OCI-LY1 (cell line): ENCODE measurements around the gene VEGFA.
A peak's percentile ranks its signal among the peaks of the same experiment; 100 is the strongest.

ENCODE experiments used
- H2AFZ ChIP-seq: fragments of 200-600 bp; sonication (generic), shearing (Covaris generic); 2 replicates; pipeline ENCODE4 v1.6.0; 2014; ENCODE audit warnings: antibody characterized with exemption, mild to moderate bottlenecking, low read length
- H3F3A ChIP-seq: fragments of 200-600 bp; sonication (generic), shearing (Covaris generic); 2 replicates; pipeline ENCODE4 v1.6.0; 2014; ENCODE audit warnings: mild to moderate bottlenecking, antibody characterized with exemption, low read length, moderate library complexity; ENCODE audit not compliant: insufficient read depth
- H3K27ac ChIP-seq: fragments of 200-600 bp; sonication (generic); 2 replicates; pipeline ENCODE4 v1.5.1; 2014; ENCODE audit warnings: low read length, mixed run types, mild to moderate bottlenecking, low read depth; ENCODE audit not compliant: poor library complexity, severe bottlenecking
- H3K27me3 ChIP-seq: fragments of 200-600 bp; sonication (generic); 2 replicates; pipeline ENCODE4 v1.6.0; 2014; ENCODE audit warnings: antibody characterized with exemption, mild to moderate bottlenecking, low read length, moderate library complexity; ENCODE audit not compliant: insufficient read depth
- H3K36me3 ChIP-seq: fragments of 200-600 bp; sonication (generic); 2 replicates; pipeline ENCODE4 v1.6.1; 2014; ENCODE audit warnings: mild to moderate bottlenecking, antibody characterized with exemption, low read length, moderate library complexity, mixed read lengths; ENCODE audit not compliant: insufficient read depth
- H3K4me1 ChIP-seq: fragments of 200-600 bp; sonication (generic); 2 replicates; pipeline ENCODE4 v1.5.1; 2014; ENCODE audit warnings: mild to moderate bottlenecking, low read length, moderate library complexity; ENCODE audit not compliant: insufficient read depth, severe bottlenecking
- H3K4me2 ChIP-seq: fragments of 200-600 bp; sonication (generic), shearing (Covaris generic); 2 replicates; pipeline ENCODE4 v1.6.1; 2014; ENCODE audit warnings: low read length
- H3K4me3 ChIP-seq: fragments of 200-600 bp; sonication (generic); 2 replicates; pipeline ENCODE4 v1.5.1; 2014; ENCODE audit warnings: low read length, low read depth, mild to moderate bottlenecking, mixed read lengths; ENCODE audit not compliant: poor library complexity, severe bottlenecking
- H3K79me2 ChIP-seq: fragments of 200-600 bp; shearing (Covaris generic); 2 replicates; pipeline ENCODE4 v1.6.1; 2016; ENCODE audit warnings: mixed run types, low read length, mixed read lengths; ENCODE audit not compliant: insufficient read depth
- H3K9ac ChIP-seq: fragments of 200-600 bp; sonication (generic), shearing (Covaris generic); 2 replicates; pipeline ENCODE4 v1.6.1; 2014; ENCODE audit warnings: mild to moderate bottlenecking, low read length, mixed read lengths
- H3K9me2 ChIP-seq: fragments of 200-600 bp; sonication (generic), shearing (Covaris generic); 2 replicates; pipeline ENCODE4 v1.6.1; 2014; ENCODE audit warnings: low read depth, mild to moderate bottlenecking, low read length, mixed read lengths
- H3K9me3 ChIP-seq: fragments of 200-600 bp; shearing (Covaris generic); 2 replicates; pipeline ENCODE4 v1.6.1; 2014; ENCODE audit warnings: low read length, mixed read lengths
- H4K20me1 ChIP-seq: fragments of 200-600 bp; sonication (generic), shearing (Covaris generic); 2 replicates; pipeline ENCODE4 v1.6.0; 2016; ENCODE audit warnings: mild to moderate bottlenecking, low read length; ENCODE audit not compliant: insufficient read depth
- EZH2 ChIP-seq: fragments of 200-600 bp; sonication (generic), shearing (Covaris generic); IDR thresholded peaks from 2 replicates; pipeline ENCODE4 v1.8.0; 2017; ENCODE audit warnings: borderline replicate concordance, mixed run types, mild to moderate bottlenecking, antibody characterized with exemption, low read length, moderate library complexity, mixed read lengths
- TF ChIP-seq, protein P1 (sequence below): fragments of 200-600 bp; sonication (generic), shearing (Covaris generic); IDR thresholded peaks from 2 replicates; pipeline ENCODE4 v1.5.1; 2017; ENCODE audit warnings: mild to moderate bottlenecking, antibody characterized with exemption, low read length, moderate library complexity, mixed read lengths

Gene VEGFA

DNA sequence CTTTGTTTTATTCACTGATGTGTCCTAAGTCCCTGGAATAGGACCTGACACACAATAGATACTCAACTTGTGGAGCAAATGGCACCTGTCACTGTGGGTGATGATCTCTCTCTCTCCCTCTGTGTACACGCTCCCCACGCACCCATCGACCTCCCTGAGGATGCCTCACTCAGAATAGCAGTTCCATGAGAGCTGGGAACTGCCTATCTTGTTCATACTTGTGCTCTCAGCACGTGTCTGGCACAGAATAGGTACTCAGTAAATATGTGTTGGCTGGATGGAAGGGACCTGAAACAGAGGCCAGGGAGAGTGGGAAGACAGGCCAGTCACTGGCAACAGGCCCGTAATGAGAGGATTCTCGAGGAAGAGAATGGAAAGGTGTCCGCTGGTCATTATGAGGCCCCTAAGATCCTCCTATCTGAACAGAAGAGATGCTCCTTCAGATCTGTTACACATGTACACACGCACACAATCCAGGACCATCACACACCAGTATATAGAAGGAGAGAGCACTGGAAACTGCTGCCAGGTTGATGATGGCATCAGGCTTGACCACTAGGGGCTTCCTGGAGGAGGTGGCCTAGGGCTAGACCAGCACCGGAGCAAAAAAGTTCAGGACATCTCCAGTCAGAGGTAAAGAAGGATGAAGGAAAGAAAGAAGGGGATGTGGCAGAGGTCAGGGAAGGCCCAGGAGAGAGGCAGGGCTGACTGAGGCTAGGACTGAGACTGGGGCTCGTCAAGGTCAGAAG, 30.9 kb downstream of the VEGFA start:
- H2AFZ ChIP-seq, result no peak overlapping the region
- H3K27me3 ChIP-seq, result no peaks in the 10 kb centered on the region
- H4K20me1 ChIP-seq, result no peaks in the 10 kb centered on the region
- H3K79me2 ChIP-seq, result no peaks in the 10 kb centered on the region
- no peaks in the 10 kb centered on the region for H3K9me2 ChIP-seq
- H3F3A ChIP-seq, result no peaks in the 10 kb centered on the region
- H3K9ac ChIP-seq, result no peak overlapping the region
- no peak overlapping the region for H3K4me3 ChIP-seq
- TF ChIP-seq, protein P1, sequence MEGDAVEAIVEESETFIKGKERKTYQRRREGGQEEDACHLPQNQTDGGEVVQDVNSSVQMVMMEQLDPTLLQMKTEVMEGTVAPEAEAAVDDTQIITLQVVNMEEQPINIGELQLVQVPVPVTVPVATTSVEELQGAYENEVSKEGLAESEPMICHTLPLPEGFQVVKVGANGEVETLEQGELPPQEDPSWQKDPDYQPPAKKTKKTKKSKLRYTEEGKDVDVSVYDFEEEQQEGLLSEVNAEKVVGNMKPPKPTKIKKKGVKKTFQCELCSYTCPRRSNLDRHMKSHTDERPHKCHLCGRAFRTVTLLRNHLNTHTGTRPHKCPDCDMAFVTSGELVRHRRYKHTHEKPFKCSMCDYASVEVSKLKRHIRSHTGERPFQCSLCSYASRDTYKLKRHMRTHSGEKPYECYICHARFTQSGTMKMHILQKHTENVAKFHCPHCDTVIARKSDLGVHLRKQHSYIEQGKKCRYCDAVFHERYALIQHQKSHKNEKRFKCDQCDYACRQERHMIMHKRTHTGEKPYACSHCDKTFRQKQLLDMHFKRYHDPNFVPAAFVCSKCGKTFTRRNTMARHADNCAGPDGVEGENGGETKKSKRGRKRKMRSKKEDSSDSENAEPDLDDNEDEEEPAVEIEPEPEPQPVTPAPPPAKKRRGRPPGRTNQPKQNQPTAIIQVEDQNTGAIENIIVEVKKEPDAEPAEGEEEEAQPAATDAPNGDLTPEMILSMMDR, result peak; percentile 20; the same call in 1 of the 2 replicates
- no peak for TF ChIP-seq EZH2
- H3K27ac ChIP-seq, result no peak overlapping the region
- no peaks in the 10 kb centered on the region for H3K4me1 ChIP-seq
- no peaks in the 10 kb centered on the region for H3K36me3 ChIP-seq
- H3K4me2 ChIP-seq, result no peak overlapping the region
- H3K9me3 ChIP-seq, result no peaks in the 10 kb centered on the region

DNA sequence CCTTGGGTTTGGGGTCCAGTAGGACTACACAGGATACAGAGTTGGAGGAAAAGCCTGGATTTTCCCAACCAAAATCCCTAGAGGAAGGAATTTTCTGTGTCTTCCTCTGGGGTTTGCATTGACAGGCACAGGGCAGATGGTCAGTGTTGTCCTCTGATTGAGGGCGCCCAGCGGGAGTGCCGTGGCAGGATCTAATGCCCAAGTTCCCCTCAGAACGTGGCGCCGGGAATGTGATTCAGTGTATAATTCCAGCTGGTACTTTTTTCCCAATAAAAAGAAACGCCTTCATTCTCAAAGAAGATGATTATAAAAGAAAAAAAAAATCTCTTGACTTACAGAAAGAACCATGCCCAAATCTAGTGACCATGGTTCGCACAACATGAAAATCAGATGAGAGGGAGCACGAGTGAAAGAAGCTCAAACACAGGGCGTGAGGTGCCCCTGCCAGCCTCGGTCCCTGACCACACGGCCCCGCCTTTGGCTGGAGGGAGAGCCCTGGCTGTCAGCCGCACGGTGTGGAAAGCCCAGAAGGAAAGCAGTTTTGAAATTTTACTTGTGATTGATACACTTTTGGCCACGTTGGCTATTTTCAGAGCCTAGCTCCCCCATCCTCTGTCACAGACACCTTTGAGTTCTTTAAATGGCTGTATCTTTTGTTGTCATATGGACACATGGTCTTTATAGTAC, 31.6 kb downstream of the VEGFA start:
- Histone ChIP-seq H3K9ac (no peak overlapping the region), H3K27ac (no peak overlapping the region), H2AFZ (no peak overlapping the region), H3K4me3 (no peak overlapping the region), H3K4me2 (no peak overlapping the region), H3K9me3 (no peaks in the 10 kb centered on the region), H3K4me1 (no peaks in the 10 kb centered on the region), H3K9me2 (no peaks in the 10 kb centered on the region), H4K20me1 (no peaks in the 10 kb centered on the region), H3F3A (no peaks in the 10 kb centered on the region), H3K36me3 (no peaks in the 10 kb centered on the region), H3K27me3 (no peaks in the 10 kb centered on the region), H3K79me2 (no peaks in the 10 kb centered on the region)
- TF ChIP-seq EZH2, result no peak
- TF ChIP-seq, protein P1, result no peak

DNA sequence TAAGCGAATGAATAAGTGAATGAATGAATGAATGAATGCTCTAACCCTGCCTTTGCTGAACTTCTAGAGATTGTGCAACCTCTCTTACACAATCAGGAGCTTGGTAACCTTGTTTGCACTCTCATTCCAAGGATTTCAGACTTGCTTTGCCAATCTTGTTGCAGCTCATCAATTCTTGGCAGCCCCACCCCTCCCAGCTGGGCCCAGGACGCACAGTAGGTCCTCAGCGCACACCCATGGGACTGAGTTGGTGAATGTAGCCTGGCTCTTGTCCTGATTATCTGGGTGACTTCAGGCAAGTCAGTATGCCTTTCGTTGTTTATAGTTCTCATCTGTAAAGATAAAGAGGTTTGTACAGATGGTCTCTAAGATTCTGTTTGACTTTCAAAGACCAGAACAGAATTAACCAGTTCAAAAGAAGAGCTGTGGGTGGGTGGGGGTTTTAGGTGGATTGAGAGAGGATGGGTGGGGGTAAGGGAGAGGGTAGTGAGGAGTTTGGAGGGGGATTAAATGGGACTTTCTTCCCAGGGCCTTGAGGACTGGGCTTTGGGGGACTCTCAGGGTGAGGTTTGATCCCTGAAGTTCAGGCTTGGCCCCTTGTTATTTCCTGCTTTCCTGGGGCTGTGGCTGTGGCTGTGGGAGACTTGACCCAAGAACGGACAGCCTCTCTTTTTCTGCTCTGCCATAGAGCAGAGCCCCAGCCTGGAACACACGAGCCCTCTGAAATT, 33.2 kb downstream of the VEGFA start:
- Histone ChIP-seq H3K27ac (no peak overlapping the region), H3K9me2 (no peaks in the 10 kb centered on the region), H3K36me3 (no peaks in the 10 kb centered on the region), H2AFZ (no peak overlapping the region), H3F3A (no peaks in the 10 kb centered on the region), H3K27me3 (0 out of 2 replicates have a peak, but pooled peaks cover 4% of the 10 kb centered on the region), H3K9ac (no peak overlapping the region), H3K4me1 (no peaks in the 10 kb centered on the region), H4K20me1 (no peaks in the 10 kb centered on the region), H3K79me2 (no peaks in the 10 kb centered on the region), H3K4me2 (no peak overlapping the region), H3K9me3 (no peaks in the 10 kb centered on the region), H3K4me3 (no peak overlapping the region)
- TF ChIP-seq, protein P1, result no peak
- TF ChIP-seq EZH2, result no peak
